Left lobe of liver (tissue), 2 donors: ENCODE measurements around the gene IL4R. TPM values are rescaled to one million over a fixed set of nuclear protein-coding genes. Genes with fewer than 3 reads are reported as not detected.
"Not testable (repeated sequence)": the region's sequence is repeated elsewhere in the genome, so short reads cannot be mapped to it uniquely, and the experiment has no call there.

Experiments used
- ATAC-seq: fragments of 200-7000 bp; cut with Tn5 transposase; one replicate; pipeline ENCODE4 v1.9.1; 2020; ENCODE audit warnings: mild to moderate bottlenecking, moderate library complexity
- DNase-seq: peaks from one replicate; pipeline ENCODE4 v3.0.0-alpha.2; 2020; ENCODE audit warnings: low spot score
- total RNA-seq: library from RNA; stranded (reverse); gene quantifications from one replicate; pipeline ENCODE4 v1.2.1, GENCODE V29; 2021
- donor health status: DM: no; HTN: no; CAD: no; lungs with moderate emphysema.
- donor health status: DM: no; HTN: yes; CAD: no.

IL4R gene
- total RNA-seq, 1 donor from 2014 or later: 51.4 TPM

DNA sequence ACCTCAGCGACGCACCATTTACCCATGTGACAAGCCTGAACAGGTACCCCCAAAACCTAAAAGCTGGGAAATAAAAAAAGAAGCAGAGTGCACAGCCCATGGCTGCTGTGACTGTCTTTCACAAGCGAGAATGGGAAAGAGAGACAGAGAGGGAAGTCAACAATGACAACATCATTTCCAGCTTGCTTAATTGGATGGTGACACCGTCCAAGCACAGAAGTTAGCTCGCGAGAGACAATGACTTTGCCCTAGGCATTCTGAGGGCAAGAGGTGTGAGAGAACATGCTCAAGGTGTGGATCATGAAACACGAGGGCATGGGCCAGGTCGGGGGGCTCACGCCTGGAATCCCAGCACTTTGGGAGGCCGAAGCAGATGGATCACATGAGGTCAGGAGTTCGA, 25.9 kb upstream of the IL4R start:
- no peak for ATAC-seq
- peak; percentile 43 for DNase-seq

DNA sequence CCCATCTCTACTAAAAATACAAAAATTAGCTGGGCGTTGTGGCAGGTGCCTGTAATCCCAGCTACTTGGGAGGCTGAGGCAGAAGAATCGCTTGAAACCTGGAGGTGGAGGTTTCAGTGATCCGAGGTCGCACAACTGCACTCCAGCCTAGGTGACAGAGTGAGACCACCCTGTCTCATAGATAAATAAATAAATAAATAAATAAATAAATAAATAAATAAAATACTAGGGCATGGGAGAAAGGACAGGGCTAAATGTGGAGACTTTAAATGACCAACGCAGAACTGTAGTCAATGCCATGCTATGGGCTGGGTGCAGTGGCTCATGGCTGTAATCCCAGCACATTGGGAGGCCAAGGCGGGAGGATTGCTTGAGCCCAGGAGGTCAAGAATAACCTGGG, 25.5 kb upstream of the IL4R start:
- not testable (repeated sequence) for DNase-seq, ATAC-seq

GRCh38 chr16:27289669-27290068, 24.1 kb upstream of the IL4R start:
- peak; percentile 22 for DNase-seq
- no peak for ATAC-seq

- DNase-seq: no peak
- ATAC-seq: no peak
These were observed 23.2 kb upstream of the IL4R start for GRCh38 chr16:27290562-27290961.

- DNase-seq (peak; percentile 32), ATAC-seq (no peak)
These were observed 22.7 kb upstream of the IL4R start for GRCh38 chr16:27291106-27291505.

- no peak for ATAC-seq
- DNase-seq: peak; percentile 22
These were observed 22.0 kb upstream of the IL4R start for GRCh38 chr16:27291722-27292240.

- DNase-seq: no peak
- ATAC-seq: no peak
These were observed 20.4 kb upstream of the IL4R start for GRCh38 chr16:27293343-27293742.

- ATAC-seq: no peak
- DNase-seq: no peak
These were observed 15.6 kb upstream of the IL4R start for GRCh38 chr16:27298132-27298531.

DNA sequence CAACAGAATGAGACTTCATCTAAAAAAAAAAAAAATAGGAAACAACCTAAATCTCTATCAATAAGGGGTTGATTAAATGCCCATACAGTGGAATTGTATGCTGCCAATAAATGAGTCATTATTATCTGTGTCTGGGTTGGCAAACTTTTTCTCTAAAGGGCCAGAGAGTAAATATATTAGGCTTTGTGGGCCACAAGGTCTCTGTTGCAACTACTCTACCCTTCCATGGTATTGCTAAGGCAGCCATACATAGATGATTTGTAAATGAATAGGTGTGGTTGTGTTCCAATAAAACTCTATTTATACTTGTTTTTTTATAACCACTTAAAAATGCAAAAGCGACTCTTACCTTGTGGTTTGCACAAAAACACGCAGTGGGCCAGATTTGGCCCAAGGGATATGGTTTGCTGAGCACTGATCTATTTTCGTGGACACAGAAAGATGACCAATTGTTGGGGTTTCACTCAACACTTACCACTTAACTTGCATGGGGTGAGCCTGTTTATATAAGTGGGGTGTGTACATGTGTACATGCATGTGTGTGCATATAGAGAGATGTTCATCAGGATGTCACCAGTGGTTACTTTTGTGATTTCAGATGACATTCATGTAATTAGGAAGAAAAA, 12.4 kb upstream of the IL4R start:
- no peak for ATAC-seq
- peak; percentile 23 for DNase-seq

DNA sequence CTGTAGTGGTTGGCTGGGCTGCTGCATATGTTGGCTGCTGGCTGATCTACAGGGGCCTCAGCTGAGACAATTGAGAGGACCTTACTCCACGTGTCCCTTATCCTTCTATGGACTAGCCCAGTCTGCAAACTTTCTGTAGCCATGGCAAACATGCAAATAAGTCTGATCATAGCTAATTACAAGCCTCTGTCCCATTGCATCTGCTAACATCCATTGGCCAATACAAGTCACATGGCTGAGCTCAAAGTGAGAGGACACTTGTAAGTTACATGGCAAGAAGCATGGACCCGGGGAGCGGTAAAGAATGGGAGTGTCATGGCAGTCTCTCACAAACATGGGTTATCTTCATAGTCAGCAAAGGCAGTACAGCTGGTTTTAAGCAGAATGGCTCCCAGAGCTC, 11.6 kb upstream of the IL4R start:
- DNase-seq (peak; percentile 33), ATAC-seq (no peak)

GRCh38 chr16:27303256-27304100, 10.3 kb upstream of the IL4R start:
- peak; percentile 30 for DNase-seq

DNA sequence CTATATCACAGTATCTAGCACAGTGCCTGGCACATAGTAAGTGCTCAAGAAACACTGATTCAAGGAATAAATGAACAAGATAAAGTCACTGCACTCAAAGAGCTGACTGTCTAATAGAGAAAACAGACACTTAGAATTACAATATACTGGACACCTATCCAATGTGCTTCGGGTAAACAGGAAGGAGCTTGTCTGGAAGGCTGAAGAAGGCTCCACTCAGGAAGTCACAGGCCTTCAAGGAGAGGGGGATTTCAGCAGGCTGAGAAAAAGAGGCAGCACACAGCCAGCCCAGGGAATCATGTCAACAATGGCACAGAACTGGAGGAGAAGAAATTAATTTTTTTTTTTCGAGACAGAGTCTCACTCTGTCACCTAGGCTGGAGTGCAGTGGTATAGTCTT, 9.7 kb upstream of the IL4R start:
- DNase-seq (no peak), ATAC-seq (no peak)

More at GRCh38 chr16:27303256-27304100, 10.3 kb upstream of the IL4R start:
- no peak for ATAC-seq

- DNase-seq: no peak
- peak; percentile 81 for ATAC-seq
These were observed 8.7 kb upstream of the IL4R start for GRCh38 chr16:27304881-27305745.

GRCh38 chr16:27305839-27306442, 7.8 kb upstream of the IL4R start:
- DNase-seq (no peak), ATAC-seq (no peak)

- ATAC-seq (no peak), DNase-seq (no peak)
These were observed 5.0 kb upstream of the IL4R start for GRCh38 chr16:27308792-27309191.

- DNase-seq: no peak
These were observed 3.0 kb upstream of the IL4R start for GRCh38 chr16:27310576-27311447.

DNA sequence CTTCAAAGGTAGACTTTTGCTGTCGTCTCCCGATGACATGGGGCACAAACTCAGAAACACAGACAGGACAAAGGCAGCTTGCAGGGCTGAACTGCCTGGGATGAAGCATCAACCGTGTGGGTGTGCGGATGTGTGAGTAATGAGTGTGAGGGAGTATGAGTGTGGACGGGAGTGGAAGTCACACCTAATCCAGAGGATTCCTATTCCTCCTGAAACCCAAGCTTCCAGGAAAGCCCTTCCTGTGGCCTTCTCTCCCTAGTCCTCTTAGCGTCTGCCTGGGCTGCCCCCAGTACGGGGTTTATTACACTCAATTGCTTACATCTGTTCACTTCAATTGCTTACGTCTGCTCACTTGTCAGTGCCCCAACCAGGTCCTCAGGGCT, 2.3 kb upstream of the IL4R start:
- peak; percentile 41 for DNase-seq

More at GRCh38 chr16:27310576-27311447, 3.0 kb upstream of the IL4R start:
- no peak for ATAC-seq

GRCh38 chr16:27311897-27312303, 1.9 kb upstream of the IL4R start:
- DNase-seq (peak; percentile 44), ATAC-seq (no peak)

More for the DNA sequence above, 2.3 kb upstream of the IL4R start:
- ATAC-seq: no peak

DNA sequence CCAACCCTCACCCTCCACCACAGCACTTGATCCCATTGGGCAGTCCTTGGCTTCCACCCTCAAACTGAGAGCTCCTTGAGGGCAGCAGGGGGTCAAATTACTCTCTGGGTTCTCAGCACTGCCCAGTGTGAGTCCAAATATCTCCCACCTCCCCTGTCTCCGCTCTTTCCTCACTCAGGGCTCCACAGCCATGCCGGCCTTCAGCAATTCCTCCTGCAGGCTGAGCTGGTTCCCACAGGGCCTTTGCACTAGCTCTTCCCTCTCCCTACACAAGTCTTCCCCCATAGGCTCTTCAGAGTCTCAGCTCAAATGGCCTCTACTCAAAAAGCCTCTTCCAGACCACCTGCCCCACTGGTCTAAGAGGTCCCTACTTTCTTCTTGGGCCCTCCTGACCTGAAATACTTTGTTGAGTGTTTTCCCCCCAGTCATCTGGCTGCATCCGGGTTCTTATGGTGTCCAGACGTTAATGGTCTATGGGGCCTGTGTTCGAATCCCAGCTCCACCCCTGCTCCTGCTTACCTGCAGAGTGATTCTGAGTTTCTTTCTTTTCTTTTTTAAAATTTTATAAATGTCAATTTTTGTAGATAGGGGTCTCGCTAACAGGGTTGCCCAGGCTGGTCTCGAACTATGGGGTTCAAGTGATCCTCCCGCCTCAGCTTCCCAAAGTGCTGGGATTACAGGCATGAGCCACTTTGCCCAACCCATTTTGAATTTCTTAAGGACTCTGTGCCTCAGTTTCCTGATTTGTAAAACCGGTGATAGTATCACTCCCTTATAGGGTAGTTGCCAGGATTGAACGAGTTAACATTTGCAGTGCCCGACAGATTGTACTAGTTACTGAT, 973 bp upstream of the IL4R start:
- ATAC-seq (no peak), DNase-seq (no peak)
